ENCODE results near the gene SVEP1.
A peak's percentile ranks its signal among the peaks of the same experiment; 100 is the strongest.

SVEP1 gene

GRCh38 chr9:110391826-110392485 lies 187.6 kb downstream of the SVEP1 start:
- DNase-seq (ENCODE audit: low read depth) = no peak
- TF ChIP-seq, protein P1, sequence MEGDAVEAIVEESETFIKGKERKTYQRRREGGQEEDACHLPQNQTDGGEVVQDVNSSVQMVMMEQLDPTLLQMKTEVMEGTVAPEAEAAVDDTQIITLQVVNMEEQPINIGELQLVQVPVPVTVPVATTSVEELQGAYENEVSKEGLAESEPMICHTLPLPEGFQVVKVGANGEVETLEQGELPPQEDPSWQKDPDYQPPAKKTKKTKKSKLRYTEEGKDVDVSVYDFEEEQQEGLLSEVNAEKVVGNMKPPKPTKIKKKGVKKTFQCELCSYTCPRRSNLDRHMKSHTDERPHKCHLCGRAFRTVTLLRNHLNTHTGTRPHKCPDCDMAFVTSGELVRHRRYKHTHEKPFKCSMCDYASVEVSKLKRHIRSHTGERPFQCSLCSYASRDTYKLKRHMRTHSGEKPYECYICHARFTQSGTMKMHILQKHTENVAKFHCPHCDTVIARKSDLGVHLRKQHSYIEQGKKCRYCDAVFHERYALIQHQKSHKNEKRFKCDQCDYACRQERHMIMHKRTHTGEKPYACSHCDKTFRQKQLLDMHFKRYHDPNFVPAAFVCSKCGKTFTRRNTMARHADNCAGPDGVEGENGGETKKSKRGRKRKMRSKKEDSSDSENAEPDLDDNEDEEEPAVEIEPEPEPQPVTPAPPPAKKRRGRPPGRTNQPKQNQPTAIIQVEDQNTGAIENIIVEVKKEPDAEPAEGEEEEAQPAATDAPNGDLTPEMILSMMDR (IDR thresholded peaks at IDR 0.05; ENCODE audit: low read length, missing control alignments) = no peak
- H3K4me3 ChIP-seq (replicated peaks; ENCODE audit: low read depth, low read length) = no peak overlapping the region

DNA sequence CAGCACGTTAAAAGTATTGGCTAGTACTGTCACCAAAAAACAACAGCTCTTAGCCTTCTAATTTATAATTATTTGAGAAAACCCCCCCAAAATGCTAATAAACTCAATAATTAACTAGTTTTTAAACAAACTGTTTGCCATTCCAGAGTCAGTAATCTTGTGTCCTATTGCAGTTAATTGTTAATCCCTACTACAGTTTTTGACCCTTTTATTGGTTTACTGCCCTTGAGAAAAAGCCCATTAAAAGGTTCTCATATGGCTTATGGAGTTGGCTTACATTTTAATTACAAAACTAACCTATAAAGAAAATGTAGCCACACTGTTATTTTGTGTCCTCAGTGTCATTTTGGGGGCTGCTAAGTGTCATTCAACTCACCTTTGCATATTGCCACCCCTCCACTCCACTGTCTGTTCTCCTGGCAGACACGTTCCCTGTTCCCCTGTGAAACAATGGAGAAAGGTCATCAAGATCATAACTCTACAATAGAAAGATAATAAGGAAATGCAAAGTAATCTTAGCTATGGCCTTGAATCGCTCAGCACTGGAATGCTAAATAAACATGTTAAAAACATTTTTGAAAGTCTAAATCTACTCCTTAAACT lies 190.3 kb downstream of the SVEP1 start:
- DNase-seq (ENCODE audit: low read depth) = no peak
- H3K4me3 ChIP-seq (replicated peaks; ENCODE audit: low read depth, low read length) = no peak overlapping the region
- TF ChIP-seq, protein P1 (IDR thresholded peaks at IDR 0.05; ENCODE audit: low read length, missing control alignments) = no peak

DNA sequence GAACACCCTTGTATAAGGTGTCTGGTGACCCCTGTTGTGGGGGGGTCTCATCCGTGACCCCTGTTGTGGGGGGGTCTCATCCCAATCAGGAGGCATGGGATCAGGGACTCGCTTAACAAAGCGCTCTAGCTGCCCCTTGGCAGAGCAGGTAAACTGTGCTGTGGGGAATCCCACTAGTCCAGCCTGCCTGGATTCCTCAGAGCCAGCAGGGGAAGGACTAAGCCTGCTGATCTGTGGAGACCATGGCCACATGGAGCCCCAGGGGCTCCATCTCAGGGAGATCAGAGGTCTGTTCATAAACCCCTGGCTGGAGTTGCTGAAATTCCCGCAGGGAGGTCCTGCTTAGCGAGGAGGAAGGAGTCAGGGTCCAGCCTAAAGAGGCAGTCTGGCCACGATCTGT lies 196.1 kb downstream of the SVEP1 start:
- H3K4me3 ChIP-seq (replicated peaks; ENCODE audit: low read depth, low read length) = no peak overlapping the region
- no peak for DNase-seq (ENCODE audit: low read depth)
- TF ChIP-seq, protein P1 (IDR thresholded peaks at IDR 0.05; ENCODE audit: low read length, missing control alignments) = no peak

DNA sequence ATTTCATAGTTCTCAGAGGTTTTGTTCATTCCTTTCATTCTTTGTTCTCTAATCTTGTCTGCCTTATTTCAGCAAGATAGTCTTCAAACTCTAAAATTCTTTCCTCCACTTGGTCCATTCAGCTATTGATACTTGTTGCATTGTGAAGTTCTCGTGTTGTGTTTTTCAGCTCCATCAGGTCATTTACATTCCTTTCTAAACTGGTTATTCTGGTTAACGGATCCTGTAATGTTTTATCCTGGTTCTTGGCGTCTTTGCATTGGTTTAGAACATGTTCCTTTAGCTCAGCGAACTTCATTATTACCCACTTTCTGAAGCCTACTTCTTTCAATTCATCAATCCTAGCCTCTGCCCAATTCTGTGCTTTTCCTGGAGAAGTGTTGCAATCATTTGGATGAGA lies 196.8 kb downstream of the SVEP1 start:
- DNase-seq (ENCODE audit: low read depth) = no peak
- TF ChIP-seq, protein P1 (IDR thresholded peaks at IDR 0.05; ENCODE audit: low read length, missing control alignments) = no peak
- H3K4me3 ChIP-seq (replicated peaks; ENCODE audit: low read depth, low read length) = no peak overlapping the region

GRCh38 chr9:110371411-110372007 lies 208.0 kb downstream of the SVEP1 start:
- no peak for DNase-seq (ENCODE audit: low read depth)
- H3K4me3 ChIP-seq (replicated peaks; ENCODE audit: low read depth, low read length) = no peak overlapping the region

DNA sequence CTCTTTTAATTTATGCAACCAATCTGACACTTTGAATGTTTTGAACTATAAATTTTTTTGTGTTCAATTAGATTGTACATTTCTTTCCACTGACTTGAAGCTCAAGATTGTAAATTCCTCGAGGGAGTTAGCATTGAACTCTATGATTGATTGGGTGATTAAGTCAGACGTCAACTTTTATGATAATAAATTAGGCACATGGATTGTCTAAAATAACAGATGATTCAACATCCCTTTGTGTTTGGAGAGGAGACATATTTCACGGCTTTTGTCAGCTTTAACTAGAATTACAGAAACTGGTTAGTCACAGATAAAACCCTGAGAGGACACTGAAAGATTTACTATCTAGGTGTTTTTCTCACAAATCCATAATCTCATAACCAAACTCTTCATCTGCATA lies 209.2 kb downstream of the SVEP1 start:
- peak; percentile 14 for DNase-seq (ENCODE audit: low read depth)
- TF ChIP-seq, protein P1 (IDR thresholded peaks at IDR 0.05; ENCODE audit: low read length, missing control alignments) = no peak
- no peak overlapping the region for H3K4me3 ChIP-seq (replicated peaks; ENCODE audit: low read depth, low read length)

More at GRCh38 chr9:110371411-110372007, 208.0 kb downstream of the SVEP1 start:
- TF ChIP-seq, protein P1 (IDR thresholded peaks at IDR 0.05; ENCODE audit: low read length, missing control alignments) = no peak
